Measurements from ENCODE around the gene RPS3. TPM values are rescaled to one million over a fixed set of nuclear protein-coding genes. Genes with fewer than 3 reads are reported as not detected.

The RPS3 gene
- total RNA-seq, 1 experiment from 2014 or later = 3,765 TPM

DNA sequence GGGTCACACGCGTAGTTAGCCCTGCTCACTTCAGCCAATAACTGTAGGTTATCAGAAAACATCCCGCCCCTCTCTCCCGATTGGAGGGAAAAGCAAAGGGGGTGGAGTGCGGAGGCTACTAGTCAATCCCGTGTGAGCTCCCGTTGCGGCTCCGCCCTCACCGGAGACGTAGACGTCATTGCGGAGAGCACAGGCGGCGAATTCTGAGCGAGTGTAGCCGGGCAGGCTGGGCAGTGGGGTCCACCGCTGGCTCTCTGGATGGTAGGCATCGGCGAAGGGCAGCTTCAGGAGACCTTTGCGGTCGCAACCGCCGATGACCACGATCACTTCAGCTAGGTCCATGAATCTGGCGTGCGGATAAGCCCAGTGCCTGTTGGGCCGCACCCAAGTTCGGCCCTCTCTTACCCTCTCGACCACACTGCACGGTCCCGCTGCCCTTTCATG is 29.0 kb downstream of the RPS3 start:
- Histone ChIP-seq H4K8ac (replicated peaks; ENCODE audit: insufficient read length, low read depth, low read length) (no peak overlapping the region), H3K14ac (ENCODE audit: insufficient read depth, low read length) (no peak overlapping the region), H3K56ac (ENCODE audit: insufficient read length, low read depth, low read length) (no peak overlapping the region), H2BK20ac (ENCODE audit: low read depth, low read length, poor library complexity, severe bottlenecking) (no peak overlapping the region), H3K4ac (ENCODE audit: low read depth, low read length) (no peak overlapping the region), H4K91ac (ENCODE audit: insufficient read length, low read depth, low read length) (no peak overlapping the region), H3K79me1 (ENCODE audit: insufficient read depth, low read depth, low read length, poor library complexity, severe bottlenecking) (no peaks in the 10 kb centered on the region), H3K9me3 (ENCODE audit: control insufficient read depth, low read depth, low read length) (peaks cover 10% of the 10 kb centered on the region), H3K79me2 (ENCODE audit: insufficient read depth, low read length) (no peaks in the 10 kb centered on the region), H2AFZ (ENCODE audit: low read length) (no peak overlapping the region), H2BK12ac (ENCODE audit: insufficient read length, low read depth, low read length) (no peak overlapping the region), H3K4me1 (ENCODE audit: insufficient read depth, low read length) (peaks cover 1% of the 10 kb centered on the region; the same call in 1 of the 2 replicates), H4K5ac (ENCODE audit: insufficient read length, low read depth, low read length) (no peak overlapping the region), H3K4me2 (ENCODE audit: insufficient read depth, insufficient read length, low read length) (no peak overlapping the region), H3K27ac (ENCODE audit: insufficient read length, low read depth, low read length) (no peak overlapping the region), H3K9ac (ENCODE audit: extremely low read depth, insufficient read length, low read length) (no peak overlapping the region), H4K20me1 (ENCODE audit: control insufficient read depth, insufficient read depth, insufficient read length) (no peaks in the 10 kb centered on the region), H3T11ph (ENCODE audit: low read length) (no peak overlapping the region), H2BK15ac (ENCODE audit: low read depth, low read length) (no peak overlapping the region), H3K27me3 (ENCODE audit: insufficient read depth, low read length) (peaks cover 40% of the 10 kb centered on the region), H3K23ac (ENCODE audit: insufficient read length, low read depth, low read length) (no peak overlapping the region), H2BK5ac (ENCODE audit: insufficient read length, low read length) (no peak overlapping the region), H2BK120ac (ENCODE audit: low read depth, low read length, poor library complexity, severe bottlenecking) (no peak overlapping the region), H3K18ac (ENCODE audit: insufficient read length, low read depth, low read length) (no peak overlapping the region), H3K23me2 (ENCODE audit: insufficient read length, low read depth, low read length, poor library complexity, severe bottlenecking) (peaks cover 6% of the 10 kb centered on the region), H2AK5ac (ENCODE audit: insufficient read length, low read length) (no peak overlapping the region)
- peak; percentile 87 for DNase-seq
- WGBS (ENCODE audit: extremely low coverage, insufficient read length, low lambda C conversion rate) = no CpG with 5 or more reads among the region's 32 CpGs
- peaks cover 30 to 37% of the 10 kb centered on the region in 2 experiments for H3K4me1 Mint-ChIP-seq
- TF ChIP-seq, protein P1, sequence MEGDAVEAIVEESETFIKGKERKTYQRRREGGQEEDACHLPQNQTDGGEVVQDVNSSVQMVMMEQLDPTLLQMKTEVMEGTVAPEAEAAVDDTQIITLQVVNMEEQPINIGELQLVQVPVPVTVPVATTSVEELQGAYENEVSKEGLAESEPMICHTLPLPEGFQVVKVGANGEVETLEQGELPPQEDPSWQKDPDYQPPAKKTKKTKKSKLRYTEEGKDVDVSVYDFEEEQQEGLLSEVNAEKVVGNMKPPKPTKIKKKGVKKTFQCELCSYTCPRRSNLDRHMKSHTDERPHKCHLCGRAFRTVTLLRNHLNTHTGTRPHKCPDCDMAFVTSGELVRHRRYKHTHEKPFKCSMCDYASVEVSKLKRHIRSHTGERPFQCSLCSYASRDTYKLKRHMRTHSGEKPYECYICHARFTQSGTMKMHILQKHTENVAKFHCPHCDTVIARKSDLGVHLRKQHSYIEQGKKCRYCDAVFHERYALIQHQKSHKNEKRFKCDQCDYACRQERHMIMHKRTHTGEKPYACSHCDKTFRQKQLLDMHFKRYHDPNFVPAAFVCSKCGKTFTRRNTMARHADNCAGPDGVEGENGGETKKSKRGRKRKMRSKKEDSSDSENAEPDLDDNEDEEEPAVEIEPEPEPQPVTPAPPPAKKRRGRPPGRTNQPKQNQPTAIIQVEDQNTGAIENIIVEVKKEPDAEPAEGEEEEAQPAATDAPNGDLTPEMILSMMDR (conservative IDR thresholded peaks at IDR 0.05) = no peak
- H3K4me3 Mint-ChIP-seq = peak overlapping the region in 1 of 2 experiments; percentile 42; a peak in 2 of 5 replicates
- no peak overlapping the region for H3K27ac Mint-ChIP-seq
- H3K36me3 Mint-ChIP-seq (ENCODE audit: insufficient read depth in 1 of 3, low read depth in 3 of 3) = peaks cover 3 to 11% (median 8%) of the 10 kb centered on the region in 3 experiments; a peak in 6 of 7 replicates
- H3K9me3 Mint-ChIP-seq = peaks cover 16 to 24% of the 10 kb centered on the region in 2 experiments
- peaks cover 54% of the 10 kb centered on the region for H3K27me3 Mint-ChIP-seq (ENCODE audit: low read depth)
